ENCODE results near the gene HOMER1. TPM values are rescaled to one million over a fixed set of nuclear protein-coding genes. Genes with fewer than 3 reads are reported as not detected.

The HOMER1 gene
- total and polyA plus RNA-seq, 9 of the 15 experiments (the other 6 are each of a cell fraction or from before 2014, with no cell fraction given) = 6.3 to 39.9 (median 9.9) TPM

GRCh38 chr5:79552984-79553383, 39.0 kb upstream of the HOMER1 start:
- FAIRE-seq (no peak), ATAC-seq (no peak), DNase-seq (ENCODE audit: extremely low read depth in 1 of 4, low spot score in 3 of 4) (no peak)
- 32% methylated on average over 4 of the region's 4 CpGs for WGBS (ENCODE audit: insufficient coverage, low coverage, missing lambda C conversion rate)
- Histone ChIP-seq H2AFZ (ENCODE audit: low read depth, low read length) (no peak overlapping the region), H3K4me3 (no peak overlapping the region), H3K9me3 (replicated peaks; ENCODE audit: control insufficient read depth, insufficient read depth, low read depth, low read length) (no peaks in the 10 kb centered on the region), H3K4me1 (replicated peaks in 1 of 2; ENCODE audit: control insufficient read depth in 2 of 2, insufficient read depth in 2 of 2, low read length in 2 of 2) (no peaks in the 10 kb centered on the region), H3K27ac (ENCODE audit: extremely low read depth, low read depth, low read length) (no peak overlapping the region), H3K9ac (ENCODE audit: insufficient read depth in 1 of 2, low read depth in 2 of 2, low read length in 2 of 2) (no peak overlapping the region), H3K27me3 (ENCODE audit: control insufficient read depth in 2 of 2, insufficient read depth in 2 of 2, low read length in 2 of 2) (no peaks in the 10 kb centered on the region), H3K36me3 (ENCODE audit: control insufficient read depth, insufficient read depth, low read length) (no peaks in the 10 kb centered on the region), H3K9me1 (ENCODE audit: control insufficient read depth, insufficient read depth, low read length) (no peaks in the 10 kb centered on the region), H3K4me2 (ENCODE audit: insufficient read depth, low read length) (no peak overlapping the region), H4K20me1 (replicated peaks; ENCODE audit: control insufficient read depth, insufficient read depth, low read length) (no peaks in the 10 kb centered on the region), H3K79me2 (ENCODE audit: control insufficient read depth, insufficient read depth, low read length) (no peaks in the 10 kb centered on the region)
- no peak for TF ChIP-seq WHSC1 (IDR thresholded peaks at IDR 0.05; ENCODE audit: low read length)
- TF ChIP-seq ESRRA (IDR thresholded peaks at IDR 0.05; ENCODE audit: borderline replicate concordance, low read depth) = no peak
- TF ChIP-seq CREB1 (IDR thresholded peaks at IDR 0.05) = no peak
- no peak for TF ChIP-seq CREB1 (CRISPR knock-in tag; IDR thresholded peaks at IDR 0.05)
- TF ChIP-seq TARDBP (IDR thresholded peaks at IDR 0.05) = no peak
- TF ChIP-seq ZEB2 (IDR thresholded peaks at IDR 0.05) = no peak
- TF ChIP-seq PKNOX1 (IDR thresholded peaks at IDR 0.05) = no peak
- no peak for TF ChIP-seq RAD21 (CRISPR knock-in tag; conservative IDR thresholded peaks at IDR 0.05 in 1 of 2, IDR thresholded peaks at IDR 0.05 in 1 of 2)
- intact Hi-C loops (cut with micrococcal nuclease) = no loop called here
- CTCF ChIA-PET (ENCODE audit: low intra/inter-chr PET ratio) = no interaction called here
- BruUV-seq (replicated peaks) = no TSS peak
- in situ Hi-C loops (cut with MboI) = no loop called here
- POLR2A ChIA-PET = no interaction called here
